CD14-positive monocyte (primary cell): ENCODE measurements around the gene SLN. TPM values are rescaled to one million over a fixed set of nuclear protein-coding genes. Genes with fewer than 3 reads are reported as not detected.

Experiments used
- DNase-seq, 3 donors: peaks; one replicate each; pipeline ENCODE4 v3.0.0-alpha.2; 2011 to 2022
- H2AFZ ChIP-seq: 2 replicates; pipeline ENCODE4 v1.6.0; 2012; ENCODE audit warnings: mild to moderate bottlenecking, low read depth, low read length, inconsistent platforms; ENCODE audit not compliant: insufficient read depth, poor library complexity, severe bottlenecking
- H3K27ac ChIP-seq, 2 donors: 1 replicate in 1 of 2; 2 replicates in 1 of 2; pipeline ENCODE4 v1.5.1; 2012 to 2013; ENCODE audit warnings: low read length in 2 of 2, control low read depth in 1 of 2, inconsistent platforms in 1 of 2, low read depth in 1 of 2, mild to moderate bottlenecking in 1 of 2
- H3K27me3 ChIP-seq, 2 donors: one replicate each; pipeline versions ENCODE4 v1.6.0 to v1.6.1; 2011 to 2013; ENCODE audit warnings: low read length in 2 of 2; ENCODE audit not compliant: control insufficient read depth in 2 of 2, insufficient read depth in 2 of 2
- H3K36me3 ChIP-seq, 2 donors: replicated peaks in 1 of 2; 1 replicate in 1 of 2; 2 replicates in 1 of 2; pipeline versions ENCODE4 v1.5.1 to v1.6.1; 2012 to 2013; ENCODE audit warnings: low read length in 2 of 2, control low read depth in 1 of 2, inconsistent platforms in 1 of 2, mild to moderate bottlenecking in 1 of 2; ENCODE audit not compliant: insufficient read depth in 2 of 2, control insufficient read depth in 1 of 2
- H3K4me1 ChIP-seq, 2 donors: 1 replicate in 1 of 2; 2 replicates in 1 of 2; pipeline versions ENCODE4 v1.5.1 to v1.6.1; 2012 to 2013; ENCODE audit warnings: low read length in 2 of 2, control low read depth in 1 of 2, inconsistent platforms in 1 of 2, mild to moderate bottlenecking in 1 of 2, moderate library complexity in 1 of 2; ENCODE audit not compliant: insufficient read depth in 2 of 2, control insufficient read depth in 1 of 2
- H3K4me2 ChIP-seq: replicated peaks from 2 replicates; pipeline ENCODE3; 2012; ENCODE audit warnings: low read length, moderate library complexity, mild to moderate bottlenecking; ENCODE audit not compliant: poor library complexity, severe bottlenecking; ENCODE audit errors: extremely low read depth
- H3K4me3 ChIP-seq, 3 experiments: fragments of 200-600 bp in 1 of 3; sonication (generic) in 1 of 3; replicated peaks in 1 of 3; 1 replicate in 2 of 3; 2 replicates in 1 of 3; pipeline ENCODE4 v1.5.1; 2011 to 2013; ENCODE audit warnings: low read length in 3 of 3, mild to moderate bottlenecking in 3 of 3, control low read depth in 2 of 3, low read depth in 2 of 3, inconsistent platforms in 1 of 3, moderate library complexity in 1 of 3
- H3K79me2 ChIP-seq: 2 replicates; pipeline ENCODE4 v1.6.0; 2012; ENCODE audit warnings: mild to moderate bottlenecking, control low read depth, inconsistent platforms, low read length, moderate library complexity; ENCODE audit not compliant: insufficient read depth
- H3K9ac ChIP-seq: 2 replicates; pipeline ENCODE4 v1.6.0; 2017; ENCODE audit warnings: low read length, mild to moderate bottlenecking; ENCODE audit not compliant: insufficient read depth, poor library complexity, severe bottlenecking
- H3K9me3 ChIP-seq, 2 donors: replicated peaks in 1 of 2; 1 replicate in 1 of 2; 2 replicates in 1 of 2; pipeline versions ENCODE4 v1.5.1 to v1.6.1; 2012 to 2013; ENCODE audit warnings: low read length in 2 of 2, control low read depth in 1 of 2; ENCODE audit not compliant: control insufficient read depth in 1 of 2, insufficient read depth in 1 of 2
- H4K20me1 ChIP-seq: 2 replicates; pipeline ENCODE4 v1.6.0; 2012; ENCODE audit warnings: mild to moderate bottlenecking, low read length, control low read depth, moderate library complexity; ENCODE audit not compliant: insufficient read depth
- H3K27ac Mint-ChIP-seq, 7 donors: one replicate each; pipeline ENCODE4 v1.8.0; 2020; ENCODE audit warnings: mild to moderate bottlenecking in 7 of 7, mixed read lengths in 7 of 7, moderate library complexity in 6 of 7, inconsistent platforms in 2 of 7
- H3K27me3 Mint-ChIP-seq, 3 donors: one replicate each; pipeline ENCODE4 v1.8.0; 2021 to 2022; ENCODE audit warnings: low read depth in 3 of 3, mild to moderate bottlenecking in 3 of 3, mixed read lengths in 3 of 3, moderate library complexity in 3 of 3, inconsistent platforms in 1 of 3
- H3K36me3 Mint-ChIP-seq, 2 donors: one replicate each; pipeline ENCODE4 v1.8.0; 2020; ENCODE audit warnings: mixed read lengths in 2 of 2, inconsistent platforms in 1 of 2, mild to moderate bottlenecking in 1 of 2
- H3K4me1 Mint-ChIP-seq: one replicate; pipeline ENCODE4 v1.8.0; 2020; ENCODE audit warnings: mild to moderate bottlenecking, mixed read lengths
- H3K4me3 Mint-ChIP-seq, 2 donors: one replicate each; pipeline ENCODE4 v1.8.0; 2020; ENCODE audit warnings: mild to moderate bottlenecking in 2 of 2, mixed read lengths in 2 of 2, moderate library complexity in 1 of 2
- H3K9me3 Mint-ChIP-seq, 7 donors: one replicate each; pipeline ENCODE4 v1.8.0; 2020 to 2022; ENCODE audit warnings: mixed read lengths in 7 of 7, mild to moderate bottlenecking in 6 of 7, moderate library complexity in 6 of 7, inconsistent platforms in 2 of 7
- WGBS: methylation state at CpG from one replicate; pipeline ENCODE4 v1.1.5; 2013; ENCODE audit warnings: missing lambda C conversion rate; ENCODE audit not compliant: insufficient coverage; 5-methylcytosine and 5-hydroxymethylcytosine counted together
- intact Hi-C, 2 donors: fragments of 100-400 bp; cut with micrococcal nuclease; formaldehyde crosslinking; loops; one replicate each; pipeline versions ENCODE4 v1.15.0 to v1.15.1; 2023
- polyA plus RNA-seq, 3 donors: library from polyadenylated mRNA; depleted of rRNA in 1 of 3; unstranded in 2 of 3; stranded (reverse) in 1 of 3; fragments of 300-500 nt in 2 of 3; fragments of >200 nt in 1 of 3; fragmentation: Illumina TruSeq in 2 of 3; gene quantifications; 1 replicate in 2 of 3; 2 replicates in 1 of 3; pipeline ENCODE4 v1.2.3, GENCODE V29; 2012 to 2021
- TF ChIP-seq, protein P1 (sequence below): fragments of 200-600 bp; IDR thresholded peaks from one replicate; pipeline ENCODE4 v1.8.0; 2022; ENCODE audit warnings: antibody characterized with exemption, mild to moderate bottlenecking

Gene SLN
- polyA plus RNA-seq, 3 donors: not detected

DNA sequence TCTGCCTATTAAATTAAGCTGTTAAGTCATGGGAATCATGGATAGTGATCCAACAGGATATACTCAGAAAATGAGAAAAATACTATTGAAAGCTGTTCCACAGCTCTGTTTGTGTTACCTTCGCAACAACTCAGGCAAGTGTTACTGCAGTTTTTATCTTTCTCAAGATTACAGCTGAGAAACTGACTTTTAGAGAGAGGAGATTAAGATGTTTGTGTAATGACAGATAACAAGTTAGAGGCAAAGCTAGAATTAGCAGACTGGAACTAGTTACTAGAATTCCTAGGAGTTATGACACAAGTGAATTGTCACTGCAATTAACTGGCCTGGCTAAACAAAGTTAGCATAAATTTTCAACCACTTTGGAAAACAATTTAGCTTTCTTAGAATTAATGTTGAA, 1.6 kb downstream of the SLN start:
- no peak overlapping the region for H3K4me2 ChIP-seq
- H3K79me2 ChIP-seq: no peaks in the 10 kb centered on the region
- Mint-ChIP-seq H3K4me1 (no peaks in the 10 kb centered on the region), H3K36me3 (no peaks in the 10 kb centered on the region), H3K27ac (no peak overlapping the region), H3K27me3 (peaks cover 0 to 14% (median 9%) of the 10 kb centered on the region in 3 donors), H3K9me3 (peaks cover 0 to 3% (median 2%) of the 10 kb centered on the region in 7 donors), H3K4me3 (no peak overlapping the region)
- no peak overlapping the region for H3K9ac ChIP-seq
- no peak overlapping the region for H2AFZ ChIP-seq
- TF ChIP-seq, protein P1, sequence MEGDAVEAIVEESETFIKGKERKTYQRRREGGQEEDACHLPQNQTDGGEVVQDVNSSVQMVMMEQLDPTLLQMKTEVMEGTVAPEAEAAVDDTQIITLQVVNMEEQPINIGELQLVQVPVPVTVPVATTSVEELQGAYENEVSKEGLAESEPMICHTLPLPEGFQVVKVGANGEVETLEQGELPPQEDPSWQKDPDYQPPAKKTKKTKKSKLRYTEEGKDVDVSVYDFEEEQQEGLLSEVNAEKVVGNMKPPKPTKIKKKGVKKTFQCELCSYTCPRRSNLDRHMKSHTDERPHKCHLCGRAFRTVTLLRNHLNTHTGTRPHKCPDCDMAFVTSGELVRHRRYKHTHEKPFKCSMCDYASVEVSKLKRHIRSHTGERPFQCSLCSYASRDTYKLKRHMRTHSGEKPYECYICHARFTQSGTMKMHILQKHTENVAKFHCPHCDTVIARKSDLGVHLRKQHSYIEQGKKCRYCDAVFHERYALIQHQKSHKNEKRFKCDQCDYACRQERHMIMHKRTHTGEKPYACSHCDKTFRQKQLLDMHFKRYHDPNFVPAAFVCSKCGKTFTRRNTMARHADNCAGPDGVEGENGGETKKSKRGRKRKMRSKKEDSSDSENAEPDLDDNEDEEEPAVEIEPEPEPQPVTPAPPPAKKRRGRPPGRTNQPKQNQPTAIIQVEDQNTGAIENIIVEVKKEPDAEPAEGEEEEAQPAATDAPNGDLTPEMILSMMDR: no peak
- no peaks in the 10 kb centered on the region for H3K9me3 ChIP-seq
- no peak overlapping the region for H3K4me3 ChIP-seq
- H3K4me1 ChIP-seq: no peaks in the 10 kb centered on the region
- intact Hi-C loops: no loop called here
- WGBS: 100% methylated on average over 1 of the region's 1 CpG
- no peaks in the 10 kb centered on the region for H4K20me1 ChIP-seq
- H3K36me3 ChIP-seq: no peaks in the 10 kb centered on the region
- peaks cover 2 to 4% of the 10 kb centered on the region in 2 donors for H3K27me3 ChIP-seq
- no peak for DNase-seq
- no peak overlapping the region for H3K27ac ChIP-seq

- DNase-seq: no peak
- Mint-ChIP-seq H3K4me1 (no peaks in the 10 kb centered on the region), H3K9me3 (peaks cover 0 to 3% (median 2%) of the 10 kb centered on the region in 7 donors), H3K27me3 (peaks cover 1 to 14% (median 9%) of the 10 kb centered on the region in 3 donors), H3K4me3 (no peak overlapping the region), H3K36me3 (no peaks in the 10 kb centered on the region), H3K27ac (no peak overlapping the region)
- no peaks in the 10 kb centered on the region for H3K4me1 ChIP-seq
- H3K9ac ChIP-seq: no peak overlapping the region
- peaks cover 2 to 4% of the 10 kb centered on the region in 2 donors for H3K27me3 ChIP-seq
- no peaks in the 10 kb centered on the region for H3K79me2 ChIP-seq
- TF ChIP-seq, protein P1: no peak
- H4K20me1 ChIP-seq: no peaks in the 10 kb centered on the region
- no peak overlapping the region for H3K4me3 ChIP-seq
- WGBS: 100% methylated on average over 2 of the region's 3 CpGs
- no peak overlapping the region for H3K27ac ChIP-seq
- no peak overlapping the region for H3K4me2 ChIP-seq
- no peaks in the 10 kb centered on the region for H3K9me3 ChIP-seq
- no peak overlapping the region for H2AFZ ChIP-seq
- no peaks in the 10 kb centered on the region for H3K36me3 ChIP-seq
- intact Hi-C loops: no loop called here
Observed at GRCh38 chr11:107708792-107709191, 3.1 kb downstream of the SLN start.
